Keratinocyte (primary cell): ENCODE data around the gene MRPL48. TPM values are rescaled to one million over a fixed set of nuclear protein-coding genes. Genes with fewer than 3 reads are reported as not detected.
A peak's percentile ranks its signal among the peaks of the same experiment; 100 is the strongest.

ENCODE experiments used
- DNase-seq: peaks from one replicate; pipeline ENCODE4 v3.0.0-alpha.2; 2011; ENCODE audit warnings: low read depth, missing footprints, low spot score
- FAIRE-seq: peaks from 2 replicates; lab custom pipeline; 2011; peaks lifted over from hg19 to GRCh38; lab: Jason Lieb, UNC
- H2AFZ ChIP-seq: 2 replicates; pipeline ENCODE4 v1.6.0; 2012; ENCODE audit warnings: low read length, control low read depth, inconsistent platforms; ENCODE audit not compliant: control insufficient read depth
- H3K27ac ChIP-seq: 2 replicates; pipeline ENCODE4 v1.5.1; 2011; ENCODE audit warnings: low read length; ENCODE audit not compliant: control insufficient read depth, insufficient read depth
- H3K27me3 ChIP-seq: 3 replicates; pipeline ENCODE4 v1.6.0; 2011; ENCODE audit warnings: low read length; ENCODE audit not compliant: control insufficient read depth, insufficient read depth; ENCODE audit errors: extremely low read depth
- H3K36me3 ChIP-seq, 2 experiments: 2 replicates in 1 of 2; 3 replicates in 1 of 2; pipeline ENCODE4 v1.5.1; 2011; ENCODE audit warnings: low read length in 2 of 2, mild to moderate bottlenecking in 1 of 2; ENCODE audit not compliant: control insufficient read depth in 2 of 2, insufficient read depth in 2 of 2; ENCODE audit errors: extremely low read depth in 1 of 2
- H3K4me1 ChIP-seq: 3 replicates; pipeline ENCODE4 v1.5.1; 2011; ENCODE audit warnings: low read length; ENCODE audit not compliant: control insufficient read depth, insufficient read depth; ENCODE audit errors: extremely low read depth
- H3K4me2 ChIP-seq: 3 replicates; pipeline ENCODE4 v1.6.0; 2011; ENCODE audit warnings: low read depth, low read length; ENCODE audit not compliant: control insufficient read depth, insufficient read depth; ENCODE audit errors: extremely low read depth
- H3K4me3 ChIP-seq, 3 experiments: fragments of 200-600 bp in 1 of 3; sonication (generic) in 1 of 3; 2 replicates in 2 of 3; 3 replicates in 1 of 3; pipeline ENCODE4 v1.5.1; 2011 to 2016; ENCODE audit warnings: low read length in 3 of 3, mild to moderate bottlenecking in 3 of 3, control low read depth in 2 of 3, inconsistent platforms in 1 of 3, low read depth in 1 of 3, mixed read lengths in 1 of 3, mixed run types in 1 of 3, moderate library complexity in 1 of 3; ENCODE audit not compliant: control insufficient read depth in 2 of 3, insufficient read depth in 2 of 3; ENCODE audit errors: extremely low read depth in 1 of 3
- H3K79me2 ChIP-seq: 2 replicates; pipeline ENCODE4 v1.6.0; 2012; ENCODE audit warnings: low read length; ENCODE audit not compliant: control insufficient read depth, insufficient read depth
- H3K9ac ChIP-seq: 3 replicates; pipeline ENCODE4 v1.6.0; 2011; ENCODE audit warnings: low read length; ENCODE audit not compliant: control insufficient read depth, insufficient read depth; ENCODE audit errors: extremely low read depth
- H3K9me1 ChIP-seq: 3 replicates; pipeline ENCODE4 v1.6.0; 2011; ENCODE audit warnings: low read length; ENCODE audit not compliant: control insufficient read depth, insufficient read depth; ENCODE audit errors: extremely low read depth
- H3K9me3 ChIP-seq: 2 replicates; pipeline ENCODE4 v1.5.1; 2012; ENCODE audit warnings: low read depth, low read length; ENCODE audit not compliant: control insufficient read depth
- H4K20me1 ChIP-seq: 3 replicates; pipeline ENCODE4 v1.6.0; 2011; ENCODE audit warnings: low read length; ENCODE audit not compliant: control insufficient read depth, insufficient read depth; ENCODE audit errors: extremely low read depth
- CTCF ChIP-seq, 3 experiments: IDR thresholded peaks in 1 of 3; conservative IDR thresholded peaks in 1 of 3; optimal IDR thresholded peaks in 1 of 3; 2 replicates in 2 of 3; 3 replicates in 1 of 3; pipeline versions ENCODE3 to v1.5.1; 2011; ENCODE audit warnings: low read length in 3 of 3, mild to moderate bottlenecking in 3 of 3, moderate library complexity in 2 of 3, control low read depth in 1 of 3, inconsistent platforms in 1 of 3; ENCODE audit not compliant: insufficient read depth in 2 of 3; ENCODE audit errors: extremely low read depth in 1 of 3
- EZH2 ChIP-seq: IDR thresholded peaks from one replicate; pipeline ENCODE4 v1.6.1; 2012; ENCODE audit warnings: inconsistent platforms, mild to moderate bottlenecking, low read length, moderate library complexity
- dilution Hi-C: fragments of 300-500 bp; cut with MboI; formaldehyde crosslinking; loops from one replicate; pipeline ENCODE4 v1.7.0; 2020; ENCODE audit warnings: low sequenced_read_pairs; ENCODE audit not compliant: extremely low pct_ligation_motif_present
- polyA plus RNA-seq, 5 experiments: library from polyadenylated mRNA; depleted of rRNA in 3 of 5; stranded (reverse) in 3 of 5; stranded (forward) in 1 of 5; unstranded in 1 of 5; fragments of >200 nt; gene quantifications; 1 replicate in 1 of 5; 2 replicates in 3 of 5; 3 replicates in 1 of 5; pipeline versions ENCODE4 v1.2.1 to v1.2.3, GENCODE V29; 2011 to 2012; ENCODE audit warnings: missing spikeins in 2 of 5, low read depth in 1 of 5, low replicate concordance in 1 of 5

Gene MRPL48
- polyA plus RNA-seq, 1 donor (not counting 4 experiments of a cell fraction or from before 2014, with no cell fraction given) = 72.2 TPM

- DNase-seq (no peak), FAIRE-seq (no peak)
- dilution Hi-C loops = no loop called here
Observed at GRCh38 chr11:73854680-73855079, 67.0 kb downstream of the MRPL48 start.

GRCh38 chr11:73856031-73856567 is 68.4 kb downstream of the MRPL48 start:
- no peak overlapping the region for H3K9ac ChIP-seq
- DNase-seq (no peak), FAIRE-seq (no peak)
- H3K36me3 ChIP-seq = peaks cover 0 to 10% of the 10 kb centered on the region in 2 experiments
- no peaks in the 10 kb centered on the region for H3K9me3 ChIP-seq
- no peak overlapping the region for H2AFZ ChIP-seq
- H4K20me1 ChIP-seq = no peaks in the 10 kb centered on the region
- no peaks in the 10 kb centered on the region for H3K9me1 ChIP-seq
- no peak overlapping the region for H3K4me3 ChIP-seq
- peaks cover 15% of the 10 kb centered on the region for H3K4me1 ChIP-seq
- TF ChIP-seq CTCF (optimal IDR thresholded peaks at IDR 0.05 in 1 of 3, IDR thresholded peaks at IDR 0.05 in 1 of 3, conservative IDR thresholded peaks at IDR 0.05 in 1 of 3; ENCODE audit: extremely low read depth in 1 of 3, insufficient read depth in 2 of 3, low read length in 3 of 3) (no peak), EZH2 (no peak)
- H3K4me2 ChIP-seq = no peak overlapping the region
- no peak overlapping the region for H3K27ac ChIP-seq
- dilution Hi-C loops = no loop called here
- H3K79me2 ChIP-seq = no peaks in the 10 kb centered on the region
- no peaks in the 10 kb centered on the region for H3K27me3 ChIP-seq

More at GRCh38 chr11:73854680-73855079, 67.0 kb downstream of the MRPL48 start:
- Histone ChIP-seq H4K20me1 (no peaks in the 10 kb centered on the region), H3K9me1 (no peaks in the 10 kb centered on the region), H3K79me2 (no peaks in the 10 kb centered on the region), H3K4me2 (peak overlapping the region; percentile 12), H3K4me1 (peaks cover 15% of the 10 kb centered on the region), H3K9me3 (no peaks in the 10 kb centered on the region), H3K4me3 (no peak overlapping the region), H3K27ac (no peak overlapping the region), H3K36me3 (peaks cover 0 to 6% of the 10 kb centered on the region in 2 experiments), H2AFZ (no peak overlapping the region), H3K9ac (no peak overlapping the region), H3K27me3 (no peaks in the 10 kb centered on the region)
- no peak for TF ChIP-seq CTCF (optimal IDR thresholded peaks at IDR 0.05 in 1 of 3, IDR thresholded peaks at IDR 0.05 in 1 of 3, conservative IDR thresholded peaks at IDR 0.05 in 1 of 3; ENCODE audit: extremely low read depth in 1 of 3, insufficient read depth in 2 of 3, low read length in 3 of 3)
- no peak for TF ChIP-seq EZH2
